Measurements from ENCODE around the gene MOG.

MOG gene

DNA sequence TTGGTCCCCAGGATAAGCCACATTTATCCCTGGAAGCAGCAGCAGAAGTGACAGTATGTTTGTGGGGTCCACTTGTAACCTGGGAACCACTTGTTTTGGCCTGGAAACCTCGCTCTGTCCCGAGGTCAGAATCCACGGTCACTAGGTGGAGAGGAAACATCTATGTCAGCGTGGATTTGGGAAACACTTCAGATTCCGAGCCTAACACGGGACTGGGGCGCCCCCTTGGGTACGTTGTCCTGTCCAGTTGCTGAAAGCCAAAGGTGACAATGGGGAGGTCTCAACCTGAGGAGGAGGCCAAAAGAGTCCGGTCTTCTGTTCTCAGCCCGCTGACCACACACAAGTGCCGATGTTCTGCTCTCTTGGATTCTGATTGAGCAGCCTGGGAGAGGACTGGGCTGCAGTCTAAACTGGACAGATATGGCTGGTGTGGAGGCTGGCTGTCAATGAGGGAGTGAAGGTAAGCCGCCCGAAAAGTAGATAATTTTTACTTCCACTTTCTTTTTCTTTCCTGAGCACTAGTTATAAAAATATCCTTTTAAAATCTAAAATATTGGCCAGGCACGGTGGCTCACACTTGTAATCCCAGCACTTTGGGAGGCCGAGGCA is 28.9 kb downstream of the MOG start:
- FAIRE-seq (no peak), DNase-seq (ENCODE audit: insufficient read length, low spot score) (no peak)
- no peak for TF ChIP-seq POU2F2 (IDR thresholded peaks at IDR 0.05; ENCODE audit: low read depth, low read length)
- no peak for TF ChIP-seq PAX5 (IDR thresholded peaks at IDR 0.05; ENCODE audit: insufficient read depth, low read length, severe bottlenecking)
- no peak for TF ChIP-seq TAF1 (IDR thresholded peaks at IDR 0.05; ENCODE audit: low read depth, low read length)
- no peak for TF ChIP-seq SPI1 (IDR thresholded peaks at IDR 0.05; ENCODE audit: low read depth, low read length)
- TF ChIP-seq POLR2A (IDR thresholded peaks at IDR 0.05; ENCODE audit: low read depth, low read length) = no peak
- TF ChIP-seq POLR2AphosphoS5 (IDR thresholded peaks at IDR 0.05; ENCODE audit: low read depth, low read length) = no peak

DNA sequence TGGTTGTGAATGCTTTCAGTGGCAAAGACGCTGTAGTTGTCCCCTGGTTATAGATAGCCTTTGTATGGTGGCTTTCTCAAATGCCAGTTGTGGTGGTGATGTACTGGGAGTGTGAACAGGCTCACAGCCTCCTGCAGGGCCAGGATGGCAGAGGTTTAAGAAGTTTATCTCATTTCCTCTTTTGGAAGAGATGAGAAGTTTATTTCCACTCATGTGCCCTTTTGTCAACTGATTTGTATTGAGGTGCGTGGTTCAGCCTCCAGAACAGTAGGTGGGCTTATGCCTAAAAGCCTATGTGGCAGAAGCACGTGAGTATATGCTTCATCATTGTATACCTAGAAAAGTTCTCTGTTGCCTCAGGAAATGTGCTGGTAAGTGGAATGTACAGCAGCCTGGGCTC is 37.7 kb downstream of the MOG start:
- DNase-seq (ENCODE audit: insufficient read length, low spot score) (no peak), FAIRE-seq (no peak)
- no peak for TF ChIP-seq POU2F2 (IDR thresholded peaks at IDR 0.05; ENCODE audit: low read depth, low read length)
- TF ChIP-seq PAX5 (IDR thresholded peaks at IDR 0.05; ENCODE audit: insufficient read depth, low read length, severe bottlenecking) = no peak
- no peak for TF ChIP-seq POLR2AphosphoS5 (IDR thresholded peaks at IDR 0.05; ENCODE audit: low read depth, low read length)
- TF ChIP-seq SPI1 (IDR thresholded peaks at IDR 0.05; ENCODE audit: low read depth, low read length) = peak; percentile 65
- TF ChIP-seq TAF1 (IDR thresholded peaks at IDR 0.05; ENCODE audit: low read depth, low read length) = no peak
- TF ChIP-seq POLR2A (IDR thresholded peaks at IDR 0.05; ENCODE audit: low read depth, low read length) = no peak

DNA sequence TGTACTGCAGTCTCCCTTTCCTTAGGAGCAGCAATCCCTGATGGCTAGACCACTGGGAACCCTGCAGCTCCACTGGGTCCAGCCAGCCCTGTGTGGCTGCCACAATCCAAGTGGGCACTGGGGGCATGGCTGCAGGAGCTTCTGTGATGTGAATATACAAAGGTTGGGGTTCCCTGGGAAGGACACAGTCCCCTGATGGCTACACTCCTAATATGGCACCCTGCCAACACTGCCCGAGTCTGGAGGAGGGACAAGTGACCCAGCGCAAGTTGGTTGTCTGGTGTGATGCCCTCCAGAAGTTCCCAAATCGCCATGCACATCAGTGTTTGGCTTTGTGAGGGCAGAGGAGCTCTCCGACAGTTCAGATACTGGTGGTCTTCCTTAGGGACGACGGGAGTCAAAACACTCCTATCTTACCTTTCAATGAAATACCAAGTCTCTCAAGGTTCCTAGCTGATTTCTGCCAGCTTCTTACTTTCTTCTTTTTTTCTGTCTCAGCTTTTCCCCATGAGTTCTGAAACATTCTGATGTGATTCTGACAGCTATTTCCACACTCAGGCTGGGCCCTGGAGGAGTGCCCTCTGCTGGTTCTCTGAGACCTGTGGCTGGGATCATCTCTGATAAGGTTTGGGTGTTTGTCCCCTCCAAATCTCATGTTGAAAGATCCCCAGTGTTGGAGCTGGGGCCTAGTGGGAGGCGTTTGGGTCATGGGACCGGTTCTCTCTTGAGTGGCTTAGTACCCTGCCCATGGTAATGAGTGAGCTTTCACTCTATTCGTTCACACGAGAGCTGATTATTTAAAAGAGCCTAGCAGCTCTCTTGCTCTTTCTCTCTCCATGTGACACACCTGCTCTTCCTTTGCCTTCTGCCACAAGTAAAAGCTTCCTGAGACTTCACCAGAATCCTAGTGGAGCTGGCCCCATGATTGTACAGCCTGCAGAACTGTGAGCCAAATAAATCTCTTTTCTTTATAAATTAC is 39.5 kb downstream of the MOG start:
- DNase-seq (ENCODE audit: insufficient read length, low spot score) (no peak), FAIRE-seq (peak; percentile 41)
- TF ChIP-seq POU2F2 (IDR thresholded peaks at IDR 0.05; ENCODE audit: low read depth, low read length) (no peak), POLR2A (IDR thresholded peaks at IDR 0.05; ENCODE audit: low read depth, low read length) (no peak), SPI1 (IDR thresholded peaks at IDR 0.05; ENCODE audit: low read depth, low read length) (no peak), TAF1 (IDR thresholded peaks at IDR 0.05; ENCODE audit: low read depth, low read length) (no peak), POLR2AphosphoS5 (IDR thresholded peaks at IDR 0.05; ENCODE audit: low read depth, low read length) (no peak), PAX5 (IDR thresholded peaks at IDR 0.05; ENCODE audit: insufficient read depth, low read length, severe bottlenecking) (no peak)

DNA sequence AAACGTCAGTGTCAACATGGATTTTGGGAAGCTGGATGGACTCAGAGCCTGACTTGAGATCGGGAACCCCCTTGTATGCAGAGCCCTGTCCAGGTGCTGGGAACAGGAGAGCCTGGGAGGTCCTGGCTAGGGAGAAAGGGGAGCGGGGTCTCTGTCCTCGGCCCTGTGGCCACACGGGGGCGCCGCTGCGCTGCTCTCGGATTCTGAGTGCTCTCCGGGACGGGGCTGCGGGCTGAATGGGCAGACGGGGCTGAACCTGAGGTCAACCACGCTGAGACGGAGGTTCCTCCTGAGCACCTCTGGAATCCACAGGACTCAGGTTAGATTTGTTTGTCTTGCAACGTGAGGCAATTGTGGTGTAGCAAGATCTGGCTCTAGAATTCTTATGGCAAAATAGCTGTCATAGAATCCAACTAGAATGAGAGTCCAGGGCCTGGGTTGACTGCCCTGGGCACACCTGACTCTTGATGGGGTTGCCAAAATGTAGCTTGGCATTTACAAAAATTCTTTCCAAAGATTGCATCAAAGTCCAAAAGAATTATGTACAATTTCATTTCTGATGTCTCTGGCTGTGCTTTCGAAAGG is 45.7 kb downstream of the MOG start:
- DNase-seq (ENCODE audit: insufficient read length, low spot score) = peak; percentile 43
- peak; percentile 59 for FAIRE-seq
- no peak for TF ChIP-seq POLR2AphosphoS5 (IDR thresholded peaks at IDR 0.05; ENCODE audit: low read depth, low read length)
- TF ChIP-seq POLR2A (IDR thresholded peaks at IDR 0.05; ENCODE audit: low read depth, low read length) = no peak
- TF ChIP-seq SPI1 (IDR thresholded peaks at IDR 0.05; ENCODE audit: low read depth, low read length) = no peak

DNA sequence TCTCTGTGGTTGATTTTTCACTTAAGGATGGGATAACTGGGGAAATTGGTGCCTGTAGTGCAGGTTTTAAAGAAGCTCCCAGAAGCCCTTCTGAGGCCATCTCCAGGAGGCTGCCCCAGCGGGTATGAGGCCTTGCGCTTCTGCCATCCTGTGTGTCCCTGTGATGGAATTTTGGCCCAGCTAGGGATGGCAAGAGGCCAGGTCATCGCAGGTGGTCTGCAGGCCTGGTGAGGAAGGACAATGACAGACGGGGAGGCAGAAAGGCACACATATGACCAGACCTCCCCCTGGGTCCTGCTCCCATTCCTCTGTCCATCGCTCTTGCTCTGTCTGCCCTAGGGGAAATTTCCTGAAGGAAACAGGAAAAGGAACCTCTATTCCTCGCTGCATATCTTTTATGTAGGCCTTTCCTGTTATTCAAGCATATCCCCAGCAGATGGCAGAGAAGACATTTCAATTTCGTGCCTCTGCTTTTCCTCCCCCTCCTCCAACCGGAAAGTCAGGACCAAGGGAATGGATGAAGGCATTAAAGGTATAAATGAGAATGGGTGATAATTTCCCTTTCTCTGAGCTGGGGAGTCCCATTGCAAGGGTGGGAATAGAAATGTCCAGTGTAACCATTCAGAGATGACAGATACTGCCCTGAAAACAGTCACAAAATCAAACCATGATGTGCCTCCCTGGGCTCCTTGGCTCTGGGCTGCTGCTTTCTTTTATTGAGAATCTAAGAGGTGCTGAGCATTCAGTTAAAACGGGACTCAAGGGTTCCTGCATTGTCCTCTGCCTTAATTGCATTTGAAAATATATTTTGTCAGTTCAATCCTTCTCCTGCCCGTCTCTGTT is 48.7 kb downstream of the MOG start:
- DNase-seq (ENCODE audit: insufficient read length, low spot score) = no peak
- peak; percentile 57 for FAIRE-seq
- TF ChIP-seq POLR2AphosphoS5 (IDR thresholded peaks at IDR 0.05; ENCODE audit: low read depth, low read length) (no peak), TAF1 (IDR thresholded peaks at IDR 0.05; ENCODE audit: low read depth, low read length) (no peak), POLR2A (IDR thresholded peaks at IDR 0.05; ENCODE audit: low read depth, low read length) (no peak), PAX5 (IDR thresholded peaks at IDR 0.05; ENCODE audit: insufficient read depth, low read length, severe bottlenecking) (no peak), POU2F2 (IDR thresholded peaks at IDR 0.05; ENCODE audit: low read depth, low read length) (no peak), SPI1 (IDR thresholded peaks at IDR 0.05; ENCODE audit: low read depth, low read length) (no peak)

DNA sequence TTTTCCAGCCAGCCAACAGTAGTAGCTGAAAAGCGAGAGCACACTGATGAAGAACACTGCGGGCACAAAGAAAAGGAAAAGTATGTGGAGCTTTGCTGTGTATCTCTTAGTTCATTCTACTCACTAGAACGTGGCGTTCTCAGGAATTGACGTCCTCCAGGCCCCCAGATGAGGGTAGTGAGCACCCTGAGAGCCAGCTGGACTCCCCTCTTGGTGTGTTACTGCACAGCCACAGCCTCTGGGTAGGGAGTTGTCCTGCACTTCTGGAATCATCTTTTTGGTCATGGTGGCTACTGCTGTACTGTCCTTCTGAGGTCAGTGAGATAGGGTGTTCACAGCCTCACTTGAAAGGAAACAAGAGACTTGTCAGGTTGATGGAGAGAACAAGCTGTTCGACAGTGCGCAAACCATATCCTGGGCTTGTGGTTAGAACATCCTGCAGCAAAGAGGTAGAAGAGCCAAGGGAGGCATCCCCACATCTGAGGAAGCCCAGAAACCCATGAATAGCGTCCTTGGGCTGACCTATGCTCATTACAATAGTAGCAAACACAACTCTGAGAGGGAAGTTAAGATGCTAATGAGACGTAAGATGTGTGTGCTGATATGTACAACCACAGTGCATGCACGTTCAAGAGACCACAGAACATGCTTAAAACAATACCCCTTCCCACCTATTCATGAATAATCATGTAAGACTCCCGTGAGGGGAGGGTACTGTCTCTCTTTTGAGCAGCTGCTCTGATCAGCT is 51.7 kb downstream of the MOG start:
- TF ChIP-seq POU2F2 (IDR thresholded peaks at IDR 0.05; ENCODE audit: low read depth, low read length) = 0 out of 2 replicates have a peak, but pooled peaks have one; percentile 39
- no peak for TF ChIP-seq POLR2A (IDR thresholded peaks at IDR 0.05; ENCODE audit: low read depth, low read length)
- DNase-seq (ENCODE audit: insufficient read length, low spot score) = no peak
- FAIRE-seq = peak; percentile 83

DNA sequence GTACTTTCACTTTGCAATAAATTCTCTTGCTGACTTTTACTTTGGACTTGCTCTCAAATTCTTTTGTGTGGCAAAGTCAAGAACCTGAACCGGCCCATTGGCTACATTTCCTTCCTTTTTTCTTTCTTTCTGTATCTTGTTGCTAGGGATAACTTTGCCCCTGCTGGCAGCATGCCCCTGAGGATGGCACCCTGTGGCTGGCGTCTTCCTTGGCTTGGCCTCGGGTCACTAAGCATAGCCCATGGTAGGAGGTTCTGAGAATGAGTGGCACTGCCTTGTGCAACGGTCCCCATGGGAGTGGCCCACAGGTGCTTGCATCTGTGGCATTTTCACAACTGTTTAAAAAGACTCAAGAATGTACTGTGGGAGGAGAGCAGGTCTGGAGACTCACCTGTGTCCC is 52.3 kb downstream of the MOG start:
- DNase-seq (ENCODE audit: insufficient read length, low spot score) (no peak), FAIRE-seq (no peak)
- TF ChIP-seq POU2F2 (IDR thresholded peaks at IDR 0.05; ENCODE audit: low read depth, low read length) (no peak), POLR2A (IDR thresholded peaks at IDR 0.05; ENCODE audit: low read depth, low read length) (no peak), SPI1 (IDR thresholded peaks at IDR 0.05; ENCODE audit: low read depth, low read length) (no peak), POLR2AphosphoS5 (IDR thresholded peaks at IDR 0.05; ENCODE audit: low read depth, low read length) (no peak), PAX5 (IDR thresholded peaks at IDR 0.05; ENCODE audit: insufficient read depth, low read length, severe bottlenecking) (no peak), TAF1 (IDR thresholded peaks at IDR 0.05; ENCODE audit: low read depth, low read length) (no peak)

DNA sequence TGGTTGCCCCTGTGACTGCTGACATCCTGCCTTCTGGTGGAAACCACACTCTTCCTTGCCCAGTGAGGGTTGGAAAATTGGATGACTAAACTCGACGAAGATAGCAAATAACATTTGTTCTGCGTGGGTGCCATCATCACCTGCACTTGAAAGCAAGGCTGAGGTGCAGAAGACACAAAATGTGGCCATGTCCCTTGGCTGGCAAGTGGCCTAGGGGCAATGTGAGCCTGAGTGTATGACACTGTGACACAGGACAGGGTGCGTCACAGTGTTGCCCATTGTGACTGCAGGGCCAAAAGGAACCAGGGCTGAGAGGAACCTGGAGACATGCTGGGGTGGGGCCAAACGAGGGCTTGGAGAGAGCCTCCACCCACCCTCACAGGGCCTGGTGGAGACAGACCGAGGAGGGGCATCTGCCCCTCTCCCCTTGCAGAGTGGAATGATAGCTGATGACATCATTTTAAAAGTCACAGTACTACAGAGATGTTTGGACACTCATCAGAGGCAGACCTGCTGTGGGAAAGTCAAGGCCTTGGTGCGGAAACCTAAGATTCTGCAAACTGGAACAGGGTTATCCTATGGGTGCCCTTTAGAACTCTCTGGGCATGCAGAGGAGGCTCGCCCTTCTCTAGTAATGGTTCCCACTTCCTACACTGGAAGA is 53.5 kb downstream of the MOG start:
- DNase-seq (ENCODE audit: insufficient read length, low spot score) = no peak
- FAIRE-seq = no peak
- TF ChIP-seq SPI1 (IDR thresholded peaks at IDR 0.05; ENCODE audit: low read depth, low read length) (no peak), POU2F2 (IDR thresholded peaks at IDR 0.05; ENCODE audit: low read depth, low read length) (no peak), POLR2AphosphoS5 (IDR thresholded peaks at IDR 0.05; ENCODE audit: low read depth, low read length) (no peak)
